GM12878 (cell line): ENCODE results near the gene ITPKA. TPM values are rescaled to one million over a fixed set of nuclear protein-coding genes. Genes with fewer than 3 reads are reported as not detected.

Source experiments
- BCL3 ChIP-seq: IDR thresholded peaks from 2 replicates; pipeline ENCODE4 v1.6.1; 2011; ENCODE audit warnings: borderline replicate concordance, low read depth, mild to moderate bottlenecking, moderate library complexity, low read length; ENCODE audit not compliant: insufficient read depth, poor library complexity, severe bottlenecking
- BRCA1 ChIP-seq: IDR thresholded peaks from 2 replicates; pipeline ENCODE4 v1.6.1; 2011; ENCODE audit warnings: low read depth, low read length, improper control_type of control experiment
- CEBPB ChIP-seq, 2 experiments: fragments of 150-350 bp in 1 of 2; IDR thresholded peaks; 2 replicates each; pipeline ENCODE4 v1.6.1; 2012 to 2014; ENCODE audit warnings: low read depth in 2 of 2, low read length in 2 of 2, borderline replicate concordance in 1 of 2, inconsistent platforms in 1 of 2
- CUX1 ChIP-seq: IDR thresholded peaks from 2 replicates; pipeline ENCODE4 v1.6.1; 2012; ENCODE audit warnings: improper control_type of control experiment, low read depth, low read length; ENCODE audit not compliant: insufficient replicate concordance
- FOXM1 ChIP-seq: IDR thresholded peaks from 2 replicates; pipeline ENCODE4 v1.6.1; 2012; ENCODE audit warnings: low read depth, mild to moderate bottlenecking, inconsistent platforms, low read length, moderate library complexity
- IKZF2 ChIP-seq, 2 experiments: fragments of 450-650 bp; IDR thresholded peaks; 2 replicates each; pipeline ENCODE4 v1.6.1; 2017; ENCODE audit warnings: mild to moderate bottlenecking in 2 of 2, moderate library complexity in 2 of 2
- NR2F1 ChIP-seq: fragments of 450-650 bp; conservative IDR thresholded peaks from 2 replicates; pipeline ENCODE4 v1.6.1; 2017; ENCODE audit warnings: mild to moderate bottlenecking
- PKNOX1 ChIP-seq: fragments of 450-650 bp; IDR thresholded peaks from 2 replicates; pipeline ENCODE4 v1.6.1; 2016; ENCODE audit warnings: mild to moderate bottlenecking
- POLR2AphosphoS2 ChIP-seq: IDR thresholded peaks from 2 replicates; pipeline ENCODE4 v1.6.1; 2011; ENCODE audit warnings: low read depth, mild to moderate bottlenecking, low read length, improper control_type of control experiment, moderate library complexity
- SREBF1 ChIP-seq: IDR thresholded peaks from 2 replicates; pipeline ENCODE4 v1.6.1; 2012; ENCODE audit warnings: mild to moderate bottlenecking, low read length
- TARDBP ChIP-seq: IDR thresholded peaks from 2 replicates; pipeline ENCODE4 v1.6.1; 2016; ENCODE audit warnings: borderline replicate concordance
- WRNIP1 ChIP-seq: IDR thresholded peaks from 2 replicates; pipeline ENCODE4 v1.6.1; 2011; ENCODE audit warnings: low read depth, low read length, improper control_type of control experiment, borderline replicate concordance
- ZBTB4 ChIP-seq: fragments of 450-650 bp; formaldehyde crosslinking; IDR thresholded peaks from 2 replicates; pipeline ENCODE4 v1.4.0; 2022; ENCODE audit warnings: mild to moderate bottlenecking, moderate library complexity
- ZNF592 ChIP-seq: fragments of 450-650 bp; IDR thresholded peaks from 2 replicates; pipeline ENCODE4 v1.6.1; 2017; ENCODE audit warnings: mild to moderate bottlenecking, moderate library complexity
- polyA plus RNA-seq, 11 experiments: library from polyadenylated mRNA; depleted of rRNA in 4 of 11; unstranded in 6 of 11; stranded (reverse) in 5 of 11; fragments of >200 nt; fragmentation: Nextera tagmentation in 4 of 11; fragmentation: Illumina TruSeq in 1 of 11; extraction: Ambion mirVana in 4 of 11; extraction: Trizol in 1 of 11; gene quantifications; 1 replicate in 1 of 11; 2 replicates in 10 of 11; pipeline versions ENCODE4 v1.2.1 to v1.2.3, GENCODE V29; 2011 to 2016; ENCODE audit warnings: inconsistent platforms in 2 of 11, missing spikeins in 2 of 11, low read depth in 1 of 11
- total RNA-seq, 4 experiments: library from RNA; depleted of rRNA in 3 of 4; stranded (reverse); fragments of >200 nt in 3 of 4; fragmentation: Illumina TruSeq in 1 of 4; extraction: Trizol in 1 of 4; gene quantifications; 2 replicates each; pipeline versions ENCODE4 v1.2.1 to v1.2.3, GENCODE V29; 2013 to 2021

Gene ITPKA
- total and polyA plus RNA-seq, 10 of the 15 experiments (the other 5 are each of a cell fraction or from before 2014, with no cell fraction given) = 0.04 to 1.5 (median 0.49) TPM; not detected in 1

GRCh38 chr15:41483115-41483514 lies 10.6 kb upstream of the ITPKA start (continued):
- TF ChIP-seq CUX1 = no peak
- TF ChIP-seq ZNF592 = no peak
- TF ChIP-seq POLR2AphosphoS2 = no peak
- no peak for TF ChIP-seq BRCA1
- no peak for TF ChIP-seq ZBTB4 (CRISPR knock-in tag)
- no peak for TF ChIP-seq FOXM1
- TF ChIP-seq IKZF2 (IDR thresholded peaks at IDR 0.05) = peak; percentile 38 to 69; a peak in 3 of 4 replicates
- no peak for TF ChIP-seq NR2F1
- TF ChIP-seq WRNIP1 = no peak
- no peak for TF ChIP-seq CEBPB (IDR thresholded peaks at IDR 0.05; ENCODE audit: borderline replicate concordance in 1 of 2, low read depth in 2 of 2, low read length in 2 of 2)
- 0 out of 2 replicates have a peak, but pooled peaks have one; percentile 59 for TF ChIP-seq TARDBP
- peak; percentile 53; the same call in 1 of the 2 replicates for TF ChIP-seq PKNOX1
- TF ChIP-seq BCL3 = peak; percentile 76
- TF ChIP-seq SREBF1 = no peak
